ENCODE data around the gene NEURL1B. TPM values are rescaled to one million over a fixed set of nuclear protein-coding genes. Genes with fewer than 3 reads are reported as not detected.

NEURL1B gene
- total RNA-seq, 1 experiment from 2014 or later, result not detected

DNA sequence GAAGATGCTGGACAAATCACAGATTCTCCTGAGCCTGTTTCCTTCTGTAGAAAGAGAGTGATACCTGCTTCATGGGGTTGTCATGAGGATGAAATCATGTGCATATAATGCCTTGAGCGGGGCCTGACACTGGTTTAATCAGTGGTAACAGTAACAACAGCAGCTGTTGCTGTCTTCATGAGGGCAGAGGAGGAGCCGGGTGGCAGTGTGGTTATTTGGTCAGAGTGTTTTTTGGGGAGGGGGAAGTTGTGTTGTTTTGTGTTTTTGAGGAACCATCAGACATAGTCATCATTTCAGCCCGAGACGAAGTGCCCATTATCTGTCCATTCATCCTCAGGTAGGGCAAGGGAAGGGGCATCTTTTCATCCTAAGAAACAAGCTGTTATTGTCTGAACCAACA is 44.0 kb downstream of the NEURL1B start:
- no peak overlapping the region for H3K27ac ChIP-seq (ENCODE audit: low read length)

DNA sequence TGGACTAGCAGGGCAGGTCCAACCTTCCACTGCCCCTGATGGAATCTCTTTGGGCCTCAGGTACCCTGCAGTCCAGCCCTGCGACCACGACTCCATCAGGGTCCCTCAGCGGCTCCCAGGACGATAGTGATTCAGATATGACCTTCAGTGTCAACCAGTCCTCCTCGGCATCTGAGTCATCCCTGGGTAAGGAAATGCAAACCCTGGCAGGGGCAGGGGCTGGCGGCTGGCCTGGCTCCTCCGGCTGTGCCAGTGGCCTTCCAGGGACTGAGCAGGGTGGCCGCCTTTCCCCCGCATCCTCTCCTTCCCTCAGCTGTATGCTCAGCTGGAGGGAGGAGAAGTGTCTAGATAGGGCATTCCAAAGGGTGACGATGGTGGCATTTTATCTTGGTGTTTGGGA is 45.0 kb downstream of the NEURL1B start:
- H3K4me3 ChIP-seq (ENCODE audit: low read length), result no peak overlapping the region
- no peaks in the 10 kb centered on the region for H3K9me2 ChIP-seq (replicated peaks; ENCODE audit: insufficient read depth, low read length)
- DNase-seq, result no peak
- no peaks in the 10 kb centered on the region for H4K20me1 ChIP-seq (ENCODE audit: insufficient read depth, low read depth, low read length)
- no peaks in the 10 kb centered on the region for H3K4me1 ChIP-seq (ENCODE audit: low read length)
- no peak overlapping the region for H2AFZ ChIP-seq (ENCODE audit: low read length)
- no peak overlapping the region for H3K4me2 ChIP-seq (ENCODE audit: low read depth, low read length, poor library complexity, severe bottlenecking)
- H3K79me2 ChIP-seq (ENCODE audit: low read length), result no peaks in the 10 kb centered on the region
- H3K36me3 ChIP-seq (ENCODE audit: insufficient read depth, low read length), result no peaks in the 10 kb centered on the region
- H3K9me3 ChIP-seq (ENCODE audit: low read length), result no peaks in the 10 kb centered on the region
- H3K27ac ChIP-seq (ENCODE audit: low read length), result no peak overlapping the region
- no peak overlapping the region for H3K9ac ChIP-seq (ENCODE audit: low read length)
- H3K27me3 ChIP-seq (ENCODE audit: low read length), result no peaks in the 10 kb centered on the region

More for the DNA sequence above, 44.0 kb downstream of the NEURL1B start:
- Histone ChIP-seq H3K4me1 (ENCODE audit: low read length) (no peaks in the 10 kb centered on the region), H3K9me3 (ENCODE audit: low read length) (no peaks in the 10 kb centered on the region), H3K9me2 (replicated peaks; ENCODE audit: insufficient read depth, low read length) (no peaks in the 10 kb centered on the region), H3K36me3 (ENCODE audit: insufficient read depth, low read length) (no peaks in the 10 kb centered on the region), H3K4me3 (ENCODE audit: low read length) (no peak overlapping the region), H3K27me3 (ENCODE audit: low read length) (no peaks in the 10 kb centered on the region), H3K79me2 (ENCODE audit: low read length) (no peaks in the 10 kb centered on the region), H4K20me1 (ENCODE audit: insufficient read depth, low read depth, low read length) (no peaks in the 10 kb centered on the region), H3K9ac (ENCODE audit: low read length) (no peak overlapping the region), H2AFZ (ENCODE audit: low read length) (no peak overlapping the region), H3K4me2 (ENCODE audit: low read depth, low read length, poor library complexity, severe bottlenecking) (no peak overlapping the region)
- no peak for DNase-seq

DNA sequence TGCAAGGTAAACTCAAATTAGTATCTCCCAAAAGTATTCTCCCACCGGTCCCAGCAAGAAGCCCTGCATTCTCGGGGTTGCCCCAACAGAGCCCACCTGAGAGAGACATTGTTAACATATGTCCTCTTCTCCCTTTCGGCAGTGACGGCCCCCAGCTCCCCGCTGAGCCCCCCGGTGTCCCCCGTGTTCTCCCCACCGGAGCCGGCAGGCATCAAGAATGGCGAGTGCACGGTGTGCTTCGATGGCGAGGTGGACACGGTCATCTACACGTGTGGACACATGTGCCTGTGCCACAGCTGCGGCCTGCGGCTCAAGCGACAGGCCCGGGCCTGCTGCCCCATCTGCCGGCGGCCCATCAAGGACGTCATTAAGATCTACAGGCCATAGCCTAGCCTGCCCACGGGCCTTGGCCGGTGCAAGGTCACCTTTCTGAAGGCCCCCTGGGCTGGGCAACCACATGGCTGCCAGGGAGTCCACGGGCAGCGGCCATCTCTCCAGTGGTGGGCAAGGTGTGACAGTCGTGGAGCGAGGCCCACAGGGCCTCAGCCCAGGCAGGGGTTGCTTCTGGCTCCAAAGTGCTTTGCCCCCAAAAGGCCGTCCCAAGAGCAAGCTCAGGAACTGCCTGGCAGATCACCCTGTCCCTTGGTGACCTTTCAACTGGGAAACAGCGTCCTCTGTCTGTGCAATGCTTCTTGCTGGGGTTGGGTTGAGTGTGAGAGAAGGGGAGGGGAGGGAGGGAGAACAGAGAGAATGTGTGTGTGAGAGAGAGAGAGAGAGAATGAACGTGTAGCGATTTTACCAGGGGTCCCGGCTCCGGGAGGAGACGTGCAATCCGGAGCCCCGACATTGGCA is 45.7 kb downstream of the NEURL1B start:
- Histone ChIP-seq H4K20me1 (ENCODE audit: insufficient read depth, low read depth, low read length) (no peaks in the 10 kb centered on the region), H3K9me2 (replicated peaks; ENCODE audit: insufficient read depth, low read length) (no peaks in the 10 kb centered on the region), H3K27ac (ENCODE audit: low read length) (no peak overlapping the region), H3K9me3 (ENCODE audit: low read length) (no peaks in the 10 kb centered on the region), H3K4me2 (ENCODE audit: low read depth, low read length, poor library complexity, severe bottlenecking) (no peak overlapping the region), H3K9ac (ENCODE audit: low read length) (no peak overlapping the region), H3K4me1 (ENCODE audit: low read length) (no peaks in the 10 kb centered on the region), H3K36me3 (ENCODE audit: insufficient read depth, low read length) (no peaks in the 10 kb centered on the region), H3K4me3 (ENCODE audit: low read length) (no peak overlapping the region), H2AFZ (ENCODE audit: low read length) (no peak overlapping the region), H3K27me3 (ENCODE audit: low read length) (no peaks in the 10 kb centered on the region), H3K79me2 (ENCODE audit: low read length) (no peaks in the 10 kb centered on the region)
- DNase-seq, result no peak

DNA sequence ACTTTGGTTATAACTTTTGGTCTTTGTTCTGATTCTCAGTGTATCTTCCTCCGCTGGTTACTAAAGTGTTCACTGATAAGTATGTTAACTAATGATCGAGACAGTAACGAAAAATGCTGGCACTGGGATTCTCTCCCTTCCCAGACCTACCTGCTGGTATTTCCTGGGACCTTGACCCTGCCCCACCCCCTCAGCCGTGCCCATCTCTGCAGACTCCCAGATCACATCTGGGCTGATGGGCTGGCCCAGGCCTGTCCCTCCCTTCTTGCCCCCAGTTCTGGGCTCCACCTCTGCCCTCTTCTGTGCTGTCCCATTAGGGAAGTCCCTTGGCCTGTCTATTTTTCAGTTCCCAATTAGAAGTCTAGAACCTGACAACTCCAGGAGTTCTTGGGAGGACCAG is 46.9 kb downstream of the NEURL1B start:
- no peaks in the 10 kb centered on the region for H3K36me3 ChIP-seq (ENCODE audit: insufficient read depth, low read length)
- no peaks in the 10 kb centered on the region for H3K79me2 ChIP-seq (ENCODE audit: low read length)
- H3K4me1 ChIP-seq (ENCODE audit: low read length), result no peaks in the 10 kb centered on the region
- H3K27me3 ChIP-seq (ENCODE audit: low read length), result no peaks in the 10 kb centered on the region
- DNase-seq, result no peak
- H2AFZ ChIP-seq (ENCODE audit: low read length), result no peak overlapping the region
- no peaks in the 10 kb centered on the region for H4K20me1 ChIP-seq (ENCODE audit: insufficient read depth, low read depth, low read length)
- no peak overlapping the region for H3K27ac ChIP-seq (ENCODE audit: low read length)
- no peaks in the 10 kb centered on the region for H3K9me2 ChIP-seq (replicated peaks; ENCODE audit: insufficient read depth, low read length)
- no peaks in the 10 kb centered on the region for H3K9me3 ChIP-seq (ENCODE audit: low read length)
- H3K4me2 ChIP-seq (ENCODE audit: low read depth, low read length, poor library complexity, severe bottlenecking), result no peak overlapping the region
- no peak overlapping the region for H3K9ac ChIP-seq (ENCODE audit: low read length)
- H3K4me3 ChIP-seq (ENCODE audit: low read length), result no peak overlapping the region

DNA sequence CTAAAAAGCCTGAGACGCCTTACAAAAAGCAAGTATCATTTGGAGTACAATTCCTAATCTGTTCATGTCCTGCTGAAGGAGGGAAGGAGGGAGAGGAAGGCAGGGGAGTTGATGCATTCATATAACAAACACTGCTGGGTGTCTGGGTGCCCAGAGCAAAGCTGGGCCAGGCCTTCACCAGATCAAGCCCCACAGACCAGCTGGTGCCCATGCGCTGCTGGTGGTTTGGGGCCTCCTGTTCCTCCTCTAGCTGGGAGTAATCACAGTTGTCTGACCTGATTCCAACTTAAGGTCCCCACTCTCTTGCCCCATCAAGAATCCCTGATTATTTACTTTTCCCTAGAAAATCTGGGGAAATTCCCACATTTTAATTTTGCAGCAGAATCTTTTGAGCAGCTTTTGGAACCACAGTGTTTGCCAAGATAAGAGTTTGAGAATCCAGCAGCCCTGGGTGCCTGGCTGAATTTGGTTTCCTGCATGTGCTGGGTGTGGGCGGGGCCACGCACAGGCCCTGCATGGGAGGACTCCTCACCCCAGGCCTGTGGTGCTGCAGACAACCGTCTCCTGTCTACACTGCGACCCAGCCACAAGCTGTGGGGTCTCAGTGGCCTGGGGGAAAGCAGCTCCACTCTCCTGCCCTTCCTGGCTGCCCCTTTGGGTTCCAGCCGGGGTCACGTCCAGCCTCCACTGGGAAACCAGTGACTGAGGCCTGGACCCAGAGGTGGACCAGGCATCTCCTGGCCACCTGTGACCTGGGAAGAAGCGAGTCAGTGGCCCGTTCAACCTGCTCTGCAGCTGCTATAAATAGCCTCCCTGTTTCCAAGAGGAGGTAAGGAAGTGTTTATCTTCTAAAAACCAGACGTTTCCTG is 47.5 kb downstream of the NEURL1B start:
- Histone ChIP-seq H3K79me2 (ENCODE audit: low read length) (no peaks in the 10 kb centered on the region), H3K4me1 (ENCODE audit: low read length) (no peaks in the 10 kb centered on the region), H3K27me3 (ENCODE audit: low read length) (no peaks in the 10 kb centered on the region), H3K4me2 (ENCODE audit: low read depth, low read length, poor library complexity, severe bottlenecking) (no peak overlapping the region), H3K27ac (ENCODE audit: low read length) (no peak overlapping the region), H3K4me3 (ENCODE audit: low read length) (no peak overlapping the region), H3K9ac (ENCODE audit: low read length) (no peak overlapping the region), H4K20me1 (ENCODE audit: insufficient read depth, low read depth, low read length) (no peaks in the 10 kb centered on the region), H3K36me3 (ENCODE audit: insufficient read depth, low read length) (no peaks in the 10 kb centered on the region), H2AFZ (ENCODE audit: low read length) (no peak overlapping the region), H3K9me3 (ENCODE audit: low read length) (no peaks in the 10 kb centered on the region), H3K9me2 (replicated peaks; ENCODE audit: insufficient read depth, low read length) (no peaks in the 10 kb centered on the region)
- DNase-seq, result no peak

DNA sequence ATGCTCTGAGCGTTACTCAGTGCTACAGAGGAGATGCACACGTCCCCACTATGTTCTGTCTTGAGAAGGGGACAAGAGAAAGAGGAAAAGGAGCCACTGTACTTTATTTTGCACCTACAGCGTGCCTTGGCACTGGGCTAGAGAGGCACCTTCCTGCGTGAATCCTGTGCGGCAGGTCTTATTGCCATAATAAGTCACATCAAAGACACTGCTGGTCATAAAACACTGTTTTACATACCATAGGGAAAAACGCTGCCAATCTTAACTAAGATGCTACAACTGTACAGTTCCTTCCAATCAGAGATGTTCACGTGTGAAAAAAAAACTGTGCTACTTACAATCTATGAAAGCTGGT is 48.1 kb downstream of the NEURL1B start:
- Histone ChIP-seq H3K9me2 (replicated peaks; ENCODE audit: insufficient read depth, low read length) (no peaks in the 10 kb centered on the region), H3K9me3 (ENCODE audit: low read length) (no peaks in the 10 kb centered on the region), H3K9ac (ENCODE audit: low read length) (no peak overlapping the region), H3K27me3 (ENCODE audit: low read length) (no peaks in the 10 kb centered on the region), H3K4me3 (ENCODE audit: low read length) (no peak overlapping the region), H3K36me3 (ENCODE audit: insufficient read depth, low read length) (no peaks in the 10 kb centered on the region), H2AFZ (ENCODE audit: low read length) (no peak overlapping the region), H3K79me2 (ENCODE audit: low read length) (no peaks in the 10 kb centered on the region), H3K27ac (ENCODE audit: low read length) (no peak overlapping the region), H3K4me2 (ENCODE audit: low read depth, low read length, poor library complexity, severe bottlenecking) (no peak overlapping the region), H3K4me1 (ENCODE audit: low read length) (no peaks in the 10 kb centered on the region), H4K20me1 (ENCODE audit: insufficient read depth, low read depth, low read length) (no peaks in the 10 kb centered on the region)
- DNase-seq, result no peak

DNA sequence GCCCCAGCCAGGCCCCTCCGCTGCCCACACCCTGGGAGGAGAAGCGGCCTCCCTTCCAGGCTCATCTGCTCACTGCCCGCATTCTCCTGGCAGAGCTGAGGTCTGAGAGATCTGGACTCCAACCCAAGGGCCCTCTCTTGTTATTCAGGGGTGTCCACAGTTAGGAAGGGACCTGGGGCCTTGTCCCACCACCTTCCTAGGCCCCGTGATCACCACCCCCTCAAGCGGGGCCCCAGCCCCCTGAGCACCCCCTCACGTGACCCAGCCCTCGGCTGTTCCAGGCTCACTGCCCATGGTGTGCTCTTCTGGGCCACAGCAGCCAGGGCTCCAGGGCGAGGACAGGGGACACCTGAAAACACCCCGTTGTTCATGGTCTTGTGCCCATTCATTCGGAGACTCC is 48.7 kb downstream of the NEURL1B start:
- Histone ChIP-seq H3K4me1 (ENCODE audit: low read length) (no peaks in the 10 kb centered on the region), H4K20me1 (ENCODE audit: insufficient read depth, low read depth, low read length) (no peaks in the 10 kb centered on the region), H3K9ac (ENCODE audit: low read length) (no peak overlapping the region), H3K79me2 (ENCODE audit: low read length) (no peaks in the 10 kb centered on the region), H3K9me2 (replicated peaks; ENCODE audit: insufficient read depth, low read length) (no peaks in the 10 kb centered on the region), H3K27me3 (ENCODE audit: low read length) (no peaks in the 10 kb centered on the region), H3K36me3 (ENCODE audit: insufficient read depth, low read length) (no peaks in the 10 kb centered on the region), H3K4me2 (ENCODE audit: low read depth, low read length, poor library complexity, severe bottlenecking) (no peak overlapping the region), H3K4me3 (ENCODE audit: low read length) (no peak overlapping the region), H3K27ac (ENCODE audit: low read length) (no peak overlapping the region), H2AFZ (ENCODE audit: low read length) (no peak overlapping the region), H3K9me3 (ENCODE audit: low read length) (no peaks in the 10 kb centered on the region)
- DNase-seq, result no peak

DNA sequence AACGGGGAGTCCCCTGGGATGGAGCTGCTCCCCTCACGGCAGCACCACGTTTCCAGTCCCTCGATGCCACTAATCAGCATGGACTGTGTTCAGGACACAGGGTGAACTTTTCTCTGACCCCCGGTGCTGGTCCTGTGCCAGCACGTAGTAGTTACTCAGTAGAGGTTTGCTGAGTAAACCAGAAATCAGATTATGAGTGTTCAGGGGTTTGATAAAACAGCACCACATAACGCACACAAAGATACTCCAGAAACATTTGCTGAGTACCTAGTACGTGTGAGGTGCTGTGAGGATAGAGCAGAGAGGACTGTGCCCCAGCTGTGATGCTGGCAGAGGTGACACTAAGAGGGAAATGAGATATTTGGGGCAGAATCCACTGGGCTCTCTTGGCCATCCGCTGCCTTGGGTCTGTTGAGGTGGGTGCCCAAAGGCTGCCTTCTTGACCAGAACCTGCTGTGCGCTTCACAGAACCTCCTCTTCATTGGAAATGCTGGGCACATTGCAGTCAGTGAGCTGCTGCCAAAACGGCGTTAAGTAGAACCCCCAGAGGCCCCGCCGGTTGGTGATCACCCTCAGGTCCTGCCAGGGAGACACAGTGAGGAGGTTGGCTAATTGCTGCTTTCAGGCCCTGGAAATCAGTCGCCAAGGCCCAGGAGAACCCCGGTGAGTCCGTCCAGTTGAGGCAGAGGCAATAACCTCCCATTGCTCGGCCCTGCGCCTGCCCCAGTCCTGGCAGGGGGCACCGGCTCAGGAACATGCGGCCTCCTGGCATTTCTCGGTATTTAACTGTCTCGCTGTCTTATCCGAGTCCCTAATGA is 49.4 kb downstream of the NEURL1B start:
- no peak for DNase-seq
- Histone ChIP-seq H4K20me1 (ENCODE audit: insufficient read depth, low read depth, low read length) (no peaks in the 10 kb centered on the region), H3K27ac (ENCODE audit: low read length) (no peak overlapping the region), H3K27me3 (ENCODE audit: low read length) (no peaks in the 10 kb centered on the region), H2AFZ (ENCODE audit: low read length) (no peak overlapping the region), H3K4me3 (ENCODE audit: low read length) (no peak overlapping the region), H3K4me2 (ENCODE audit: low read depth, low read length, poor library complexity, severe bottlenecking) (no peak overlapping the region), H3K9me3 (ENCODE audit: low read length) (no peaks in the 10 kb centered on the region), H3K9ac (ENCODE audit: low read length) (no peak overlapping the region), H3K79me2 (ENCODE audit: low read length) (no peaks in the 10 kb centered on the region), H3K36me3 (ENCODE audit: insufficient read depth, low read length) (no peaks in the 10 kb centered on the region), H3K4me1 (ENCODE audit: low read length) (no peaks in the 10 kb centered on the region), H3K9me2 (replicated peaks; ENCODE audit: insufficient read depth, low read length) (no peaks in the 10 kb centered on the region)
